HepG2 (cell line): ENCODE data around the gene TRIM4. TPM values are rescaled to one million over a fixed set of nuclear protein-coding genes. Genes with fewer than 3 reads are reported as not detected.

Experiments
- ATF2 ChIP-seq: sonication (generic); formaldehyde crosslinking; IDR thresholded peaks from 2 replicates; pipeline ENCODE4 v1.4.0; 2020; ENCODE audit warnings: missing genetic modification reagents
- CBX5 ChIP-seq: sonication (generic); formaldehyde crosslinking; IDR thresholded peaks from 2 replicates; pipeline ENCODE4 v1.4.0; 2020; ENCODE audit warnings: missing genetic modification reagents, borderline replicate concordance
- CEBPB ChIP-seq: IDR thresholded peaks from 2 replicates; pipeline ENCODE4 v1.6.1; 2011; ENCODE audit warnings: low read depth, low read length, improper control_type of control experiment, borderline replicate concordance
- CEBPG ChIP-seq: IDR thresholded peaks from 2 replicates; pipeline ENCODE4 v1.6.1; 2016
- CREB1 ChIP-seq, 2 experiments: fragments of 450-650 bp in 1 of 2; IDR thresholded peaks; 2 replicates each; pipeline ENCODE4 v1.6.1; 2016 to 2017; ENCODE audit warnings: control low read depth in 1 of 2, mild to moderate bottlenecking in 1 of 2, missing compliant biosample characterization in 1 of 2, missing genetic modification characterization in 1 of 2
- HDAC1 ChIP-seq: sonication (generic); formaldehyde crosslinking; IDR thresholded peaks from 2 replicates; pipeline ENCODE4 v1.5.1; 2020; ENCODE audit warnings: mild to moderate bottlenecking, missing genetic modification reagents
- HMGXB3 ChIP-seq: sonication (generic); formaldehyde crosslinking; IDR thresholded peaks from 2 replicates; pipeline ENCODE4 v1.4.0; 2020; ENCODE audit warnings: missing genetic modification reagents, borderline replicate concordance
- RFXAP ChIP-seq: sonication (generic); formaldehyde crosslinking; IDR thresholded peaks from 2 replicates; pipeline ENCODE4 v1.4.0; 2020; ENCODE audit warnings: missing genetic modification reagents, borderline replicate concordance
- RNF2 ChIP-seq: fragments of 450-650 bp; conservative IDR thresholded peaks from 2 replicates; pipeline ENCODE4 v1.6.1; 2016; ENCODE audit warnings: low read depth
- RXRA ChIP-seq: sonication (generic); formaldehyde crosslinking; IDR thresholded peaks from 2 replicates; pipeline ENCODE4 v1.5.1; 2020; ENCODE audit warnings: missing genetic modification reagents
- SOX13 ChIP-seq, 3 experiments: fragments of 450-650 bp in 1 of 3; sonication (generic) in 1 of 3; formaldehyde crosslinking in 1 of 3; IDR thresholded peaks in 2 of 3; conservative IDR thresholded peaks in 1 of 3; 2 replicates each; pipeline versions ENCODE4 v1.5.0 to v1.6.1; 2016 to 2020; ENCODE audit warnings: antibody characterized with exemption in 1 of 3, mild to moderate bottlenecking in 1 of 3, missing compliant biosample characterization in 1 of 3, missing genetic modification reagents in 1 of 3, moderate library complexity in 1 of 3
- TBX2 ChIP-seq: sonication (generic); formaldehyde crosslinking; IDR thresholded peaks from 2 replicates; pipeline ENCODE4 v1.5.0; 2020; ENCODE audit warnings: missing genetic modification reagents, mild to moderate bottlenecking, borderline replicate concordance
- TEAD3 ChIP-seq: optimal IDR thresholded peaks from 2 replicates; pipeline ENCODE3; 2016; ENCODE audit warnings: borderline replicate concordance
- TERF1 ChIP-seq: sonication (generic); formaldehyde crosslinking; IDR thresholded peaks from 2 replicates; pipeline ENCODE4 v1.8.0; 2022; ENCODE audit warnings: mild to moderate bottlenecking, missing genetic modification reagents, moderate library complexity
- THAP11 ChIP-seq: IDR thresholded peaks from 2 replicates; pipeline ENCODE4 v1.6.1; 2016; ENCODE audit warnings: missing biosample characterization, missing genetic modification reagents
- XBP1 ChIP-seq: sonication (generic); formaldehyde crosslinking; IDR thresholded peaks from 2 replicates; pipeline ENCODE4 v1.5.0; 2020; ENCODE audit warnings: missing genetic modification reagents
- ZNF331 ChIP-seq: sonication (generic); formaldehyde crosslinking; IDR thresholded peaks from 2 replicates; pipeline ENCODE4 v1.4.0; 2020; ENCODE audit warnings: missing genetic modification reagents
- ZNF335 ChIP-seq: sonication (generic); formaldehyde crosslinking; IDR thresholded peaks from 2 replicates; pipeline ENCODE4 v1.4.0; 2020; ENCODE audit warnings: missing genetic modification reagents
- ZNF350 ChIP-seq: sonication (generic); formaldehyde crosslinking; IDR thresholded peaks from 2 replicates; pipeline ENCODE4 v1.4.0; 2020; ENCODE audit warnings: mild to moderate bottlenecking, low read depth, missing genetic modification reagents, borderline replicate concordance
- ZNF549 ChIP-seq: sonication (generic); formaldehyde crosslinking; IDR thresholded peaks from 2 replicates; pipeline ENCODE4 v1.5.0; 2020; ENCODE audit warnings: missing genetic modification reagents
- ZNF563 ChIP-seq: sonication (generic); formaldehyde crosslinking; IDR thresholded peaks from 2 replicates; pipeline ENCODE4 v1.8.0; 2022; ENCODE audit warnings: mild to moderate bottlenecking, moderate library complexity, missing genetic modification reagents
- ZNF619 ChIP-seq: sonication (generic); formaldehyde crosslinking; IDR thresholded peaks from 2 replicates; pipeline ENCODE4 v1.4.0; 2020; ENCODE audit warnings: mild to moderate bottlenecking, missing genetic modification reagents
- ZNF792 ChIP-seq: IDR thresholded peaks from 2 replicates; pipeline ENCODE4 v1.6.1; 2016
- polyA plus RNA-seq, 8 experiments: library from polyadenylated mRNA; depleted of rRNA in 3 of 8; stranded (reverse) in 7 of 8; unstranded in 1 of 8; fragments of >200 nt; fragmentation: Illumina TruSeq in 4 of 8; extraction: Trizol in 4 of 8; gene quantifications; 2 replicates each; pipeline versions ENCODE4 v1.2.1 to v1.2.3, GENCODE V29; 2011 to 2016; ENCODE audit warnings: low read depth in 4 of 8, missing spikeins in 1 of 8, mixed read lengths in 1 of 8; ENCODE audit not compliant: insufficient read depth in 1 of 8
- total RNA-seq, 5 experiments: library from RNA; depleted of rRNA; stranded (reverse); fragments of >200 nt; fragmentation: Illumina TruSeq; extraction: Trizol; gene quantifications; 2 replicates each; pipeline ENCODE4 v1.2.3, GENCODE V29; 2016; ENCODE audit warnings: low read depth in 1 of 5
- TF ChIP-seq, protein P1 (sequence below): sonication (generic); formaldehyde crosslinking; IDR thresholded peaks from 2 replicates; pipeline ENCODE4 v1.8.0; 2023; ENCODE audit warnings: mild to moderate bottlenecking, missing genetic modification reagents

Gene TRIM4
- total and polyA plus RNA-seq, 2 of the 13 experiments (the other 11 are each of a cell fraction or from before 2014, with no cell fraction given), result 17.6 to 21.7 TPM

DNA sequence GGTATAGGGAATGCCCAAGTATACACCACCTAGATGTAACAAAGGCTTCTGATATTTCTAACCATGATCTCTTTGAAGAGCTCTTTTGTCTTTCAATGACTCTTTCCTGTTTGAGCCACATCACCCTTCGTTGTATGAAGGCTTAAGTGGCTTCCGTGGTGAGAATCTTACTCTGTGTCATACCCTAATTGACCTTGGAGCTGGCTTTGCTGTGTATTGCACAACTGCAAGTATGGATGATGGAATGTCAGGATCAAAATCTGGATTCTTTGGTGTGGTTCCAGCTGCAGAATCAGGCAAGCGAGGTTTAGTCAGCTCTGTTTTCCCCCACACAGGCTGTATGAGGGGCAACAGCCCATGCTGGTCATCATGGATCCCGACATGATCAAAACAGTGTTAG lies 75.5 kb downstream of the TRIM4 start (continued):
- TF ChIP-seq TERF1 (CRISPR knock-in tag), result no peak
- TF ChIP-seq ZNF563 (CRISPR knock-in tag), result no peak
- TF ChIP-seq CEBPB, result peak; percentile 99
- TF ChIP-seq RNF2, result no peak
- no peak for TF ChIP-seq XBP1 (CRISPR knock-in tag)
- TF ChIP-seq ZNF792 (CRISPR knock-in tag), result peak; percentile 29; the same call in 1 of the 2 replicates
- peak; percentile 52; the same call in 1 of the 2 replicates for TF ChIP-seq ZNF331
- no peak for TF ChIP-seq TBX2 (CRISPR knock-in tag)
- TF ChIP-seq CBX5 (CRISPR knock-in tag), result peak; percentile 56; the same call in 1 of the 2 replicates
- TF ChIP-seq ATF2 (CRISPR knock-in tag), result 0 out of 2 replicates have a peak, but pooled peaks have one; percentile 30
- no peak for TF ChIP-seq RFXAP (CRISPR knock-in tag)
- no peak for TF ChIP-seq ZNF549 (CRISPR knock-in tag)
- no peak for TF ChIP-seq SOX13 (IDR thresholded peaks at IDR 0.05)
- peak in 1 of 2 experiments; percentile 59; a peak in 1 of 4 replicates for TF ChIP-seq SOX13 (CRISPR knock-in tag; conservative IDR thresholded peaks at IDR 0.05 in 1 of 2, IDR thresholded peaks at IDR 0.05 in 1 of 2)
- peak; percentile 97 for TF ChIP-seq CEBPG
- TF ChIP-seq, protein P1, sequence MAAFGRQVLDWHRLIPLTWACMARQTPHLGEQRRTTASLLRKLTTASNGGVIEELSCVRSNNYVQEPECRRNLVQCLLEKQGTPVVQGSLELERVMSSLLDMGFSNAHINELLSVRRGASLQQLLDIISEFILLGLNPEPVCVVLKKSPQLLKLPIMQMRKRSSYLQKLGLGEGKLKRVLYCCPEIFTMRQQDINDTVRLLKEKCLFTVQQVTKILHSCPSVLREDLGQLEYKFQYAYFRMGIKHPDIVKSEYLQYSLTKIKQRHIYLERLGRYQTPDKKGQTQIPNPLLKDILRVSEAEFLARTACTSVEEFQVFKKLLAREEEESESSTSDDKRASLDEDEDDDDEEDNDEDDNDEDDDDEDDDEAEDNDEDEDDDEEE, result no peak
- TF ChIP-seq HDAC1, result 0 out of 2 replicates have a peak, but pooled peaks have one; percentile 37
- TF ChIP-seq RXRA (CRISPR knock-in tag), result peak; percentile 28; the same call in 1 of the 2 replicates
- TF ChIP-seq TEAD3 (CRISPR knock-in tag), result peak; percentile 92
- no peak for TF ChIP-seq ZNF619 (CRISPR knock-in tag)
- TF ChIP-seq ZNF350 (CRISPR knock-in tag), result no peak
- no peak for TF ChIP-seq CREB1 (IDR thresholded peaks at IDR 0.05)
- peak; percentile 43; the same call in 1 of the 2 replicates for TF ChIP-seq CREB1 (CRISPR knock-in tag; IDR thresholded peaks at IDR 0.05)
- 0 out of 2 replicates have a peak, but pooled peaks have one; percentile 24 for TF ChIP-seq HMGXB3 (CRISPR knock-in tag)
- peak; percentile 55 for TF ChIP-seq THAP11 (CRISPR knock-in tag)
- 0 out of 2 replicates have a peak, but pooled peaks have one; percentile 25 for TF ChIP-seq ZNF335 (CRISPR knock-in tag)
